GM10248 (cell line): ENCODE results near the gene HCLS1.
"Not testable (repeated sequence)": the region's sequence is repeated elsewhere in the genome, so short reads cannot be mapped to it uniquely, and the experiment has no call there.

Source experiments
- CTCF ChIA-PET: fragments of 300-600 bp; sonication (Branson Sonifier 250); formaldehyde crosslinking; extraction: SDS; loops from one replicate; lab custom pipeline; 2021; ENCODE audit warnings: antibody characterized with exemption; lab: Yijun Ruan, JAX
- POLR2A ChIA-PET: fragments of 350-650 bp; sonication (Branson Sonifier 250); formaldehyde crosslinking; extraction: SDS; loops from one replicate; lab custom pipeline; 2020; ENCODE audit warnings: antibody characterized with exemption; lab: Yijun Ruan, JAX
- DNase-seq: peaks from one replicate; pipeline ENCODE4 v3.0.0; 2012; ENCODE audit errors: extremely low spot score
- TF ChIP-seq, protein P1 (sequence below): IDR thresholded peaks from 2 replicates; pipeline ENCODE4 v1.5.1; 2012; ENCODE audit warnings: mild to moderate bottlenecking, low read depth; ENCODE audit errors: extremely low read depth, missing control alignments, control extremely low read depth

The HCLS1 gene

DNA sequence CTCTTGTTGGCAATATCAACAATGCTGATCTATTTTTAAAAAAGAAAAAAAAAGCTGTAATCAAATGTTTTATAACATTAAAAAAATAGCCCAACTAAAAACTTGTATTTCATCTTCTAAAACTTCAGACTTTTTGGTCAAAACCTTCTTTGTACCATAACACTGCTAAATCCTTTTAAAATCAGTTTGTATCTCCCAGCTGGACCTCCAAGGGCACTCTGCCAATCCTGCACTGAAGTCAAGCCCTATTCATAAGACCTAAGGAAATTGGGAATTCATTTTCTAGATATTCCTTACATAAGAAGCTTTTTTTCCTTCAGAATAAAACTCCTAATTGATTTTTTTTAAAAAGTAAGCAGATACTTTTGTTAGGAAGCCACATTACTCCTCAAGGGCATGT, 38.2 kb upstream of the HCLS1 start:
- POLR2A ChIA-PET = no interaction called here
- no peak for DNase-seq
- TF ChIP-seq, protein P1, sequence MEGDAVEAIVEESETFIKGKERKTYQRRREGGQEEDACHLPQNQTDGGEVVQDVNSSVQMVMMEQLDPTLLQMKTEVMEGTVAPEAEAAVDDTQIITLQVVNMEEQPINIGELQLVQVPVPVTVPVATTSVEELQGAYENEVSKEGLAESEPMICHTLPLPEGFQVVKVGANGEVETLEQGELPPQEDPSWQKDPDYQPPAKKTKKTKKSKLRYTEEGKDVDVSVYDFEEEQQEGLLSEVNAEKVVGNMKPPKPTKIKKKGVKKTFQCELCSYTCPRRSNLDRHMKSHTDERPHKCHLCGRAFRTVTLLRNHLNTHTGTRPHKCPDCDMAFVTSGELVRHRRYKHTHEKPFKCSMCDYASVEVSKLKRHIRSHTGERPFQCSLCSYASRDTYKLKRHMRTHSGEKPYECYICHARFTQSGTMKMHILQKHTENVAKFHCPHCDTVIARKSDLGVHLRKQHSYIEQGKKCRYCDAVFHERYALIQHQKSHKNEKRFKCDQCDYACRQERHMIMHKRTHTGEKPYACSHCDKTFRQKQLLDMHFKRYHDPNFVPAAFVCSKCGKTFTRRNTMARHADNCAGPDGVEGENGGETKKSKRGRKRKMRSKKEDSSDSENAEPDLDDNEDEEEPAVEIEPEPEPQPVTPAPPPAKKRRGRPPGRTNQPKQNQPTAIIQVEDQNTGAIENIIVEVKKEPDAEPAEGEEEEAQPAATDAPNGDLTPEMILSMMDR = no peak
- CTCF ChIA-PET = interaction anchor here (0.8 to 3.3 kb wide), 6 partner anchors 16 to 109 kb away, joined by 3 to 10 read pairs (median 4); no protein-coding TSS in a partner anchor

DNA sequence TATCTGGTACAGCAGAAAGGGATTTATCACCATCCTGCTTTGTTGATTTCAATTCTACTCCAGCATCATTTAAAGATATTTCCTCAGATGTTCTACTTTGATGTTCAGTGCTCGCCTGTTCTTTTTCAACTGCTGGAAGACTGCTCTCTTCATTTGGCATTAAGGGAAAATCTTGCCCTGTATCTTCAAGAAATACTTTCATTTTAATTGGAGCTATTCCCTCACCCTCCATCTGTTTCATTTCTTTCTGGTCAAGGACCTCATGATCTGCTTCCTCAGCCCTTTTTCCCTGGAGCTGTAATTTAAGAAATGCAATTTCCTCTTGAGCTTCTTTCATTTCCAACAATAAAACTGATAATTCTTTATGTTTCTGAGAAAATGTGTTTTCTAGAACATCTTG, 37.8 kb upstream of the HCLS1 start:
- ChIA-PET POLR2A (no interaction called here), CTCF (interaction anchor here (0.8 to 3.3 kb wide), 6 partner anchors 15 to 110 kb away, joined by 3 to 10 read pairs (median 4); no protein-coding TSS in a partner anchor)
- TF ChIP-seq, protein P1 = no peak
- no peak for DNase-seq

DNA sequence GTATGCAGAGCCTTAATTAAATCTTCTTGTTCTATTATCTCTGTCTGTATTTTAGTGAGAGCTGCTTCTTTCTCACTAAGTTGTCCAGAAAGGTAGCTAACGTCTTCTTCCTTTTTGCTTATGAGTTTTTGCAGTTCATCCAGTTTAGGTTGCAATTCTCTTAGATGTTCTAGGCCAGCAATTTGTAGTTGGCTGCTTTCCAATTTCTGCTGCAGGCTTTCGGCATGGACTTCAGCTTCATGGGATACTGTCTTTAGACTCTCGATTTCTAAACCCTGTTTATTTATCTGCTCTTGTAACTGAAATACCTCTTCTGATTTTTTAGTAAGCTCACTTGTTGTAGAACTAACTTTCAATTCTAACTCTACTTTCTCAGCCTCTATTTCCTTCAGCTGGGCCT, 35.5 kb upstream of the HCLS1 start:
- DNase-seq = no peak
- TF ChIP-seq, protein P1 = no peak
- ChIA-PET CTCF (interaction anchor here (1.0 to 3.3 kb wide), 5 partner anchors 11 to 25 kb away, joined by 3 to 15 read pairs (median 3); no protein-coding TSS in a partner anchor), POLR2A (no interaction called here)

DNA sequence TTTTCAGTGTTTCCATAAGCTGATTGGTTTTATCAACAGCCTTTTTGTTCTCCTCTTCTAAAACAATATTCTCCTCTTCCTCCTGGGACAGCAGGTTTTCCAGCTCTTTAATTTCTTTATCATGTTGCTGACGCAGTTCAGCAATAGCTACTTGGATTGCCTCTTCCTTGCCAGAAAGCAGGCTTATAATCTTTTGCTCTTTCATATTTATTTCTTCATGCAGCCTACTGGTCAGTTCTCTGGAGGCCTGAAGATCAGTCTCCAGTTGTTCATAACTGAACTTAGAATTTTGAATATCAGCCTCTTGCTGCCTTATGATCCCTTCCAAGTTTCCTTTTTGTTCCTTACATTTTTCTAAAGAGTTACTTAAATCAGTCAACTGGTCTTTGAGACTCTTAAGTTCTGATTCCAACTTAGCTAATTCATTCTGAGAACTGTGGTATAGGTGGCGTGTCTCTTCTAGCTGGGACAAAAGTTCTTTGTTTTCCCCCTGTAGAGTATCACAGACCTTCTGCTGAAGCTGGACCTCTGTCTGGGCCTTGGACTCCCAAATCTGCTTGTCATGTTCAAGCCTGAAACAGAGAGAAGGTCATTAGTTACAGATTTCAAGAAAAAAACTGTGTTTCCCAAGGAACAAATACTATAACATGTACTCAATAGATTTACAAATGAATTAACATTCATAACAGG, 31.5 kb upstream of the HCLS1 start:
- CTCF ChIA-PET = interaction anchor here (1.0 to 3.5 kb wide), 5 partner anchors 8 to 20 kb away, joined by 3 to 19 read pairs (median 4); no protein-coding TSS in a partner anchor
- DNase-seq = no peak
- TF ChIP-seq, protein P1 = no peak
- POLR2A ChIA-PET = no interaction called here

DNA sequence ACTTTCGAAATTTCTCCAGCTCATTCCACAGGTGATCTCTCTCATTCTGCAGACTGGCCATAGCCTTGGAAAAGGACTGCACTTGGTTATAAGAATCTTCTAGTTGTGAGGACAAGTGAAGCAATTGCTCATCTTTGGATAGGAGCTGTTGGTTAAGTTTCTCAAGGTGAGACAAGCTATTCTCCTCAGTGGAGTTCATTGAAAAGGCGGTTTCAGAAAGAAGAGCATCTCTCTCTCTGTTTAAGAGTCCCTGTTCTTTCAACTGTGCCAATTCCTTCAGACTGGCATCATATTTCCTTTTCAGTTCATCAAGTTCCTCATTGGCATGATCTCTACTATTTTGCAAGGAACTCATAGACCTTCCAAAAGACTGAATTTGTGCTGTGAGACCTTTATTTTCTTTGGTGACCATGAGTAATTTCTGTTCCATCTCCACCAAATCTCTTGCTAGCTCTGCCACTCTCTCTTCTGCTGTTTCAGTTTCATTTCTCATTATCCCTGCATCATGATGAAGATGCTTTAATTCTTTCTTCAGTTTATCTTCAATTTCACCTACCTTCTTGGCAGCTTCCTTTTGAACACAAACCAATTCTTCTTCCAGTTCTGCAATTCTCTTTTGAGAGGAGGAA, 30.2 kb upstream of the HCLS1 start:
- ChIA-PET POLR2A (interaction anchor here (1.4 kb wide), 1 partner anchor 9 kb away, joined by 4 read pairs; no protein-coding TSS in a partner anchor), CTCF (interaction anchor here (1.1 to 3.5 kb wide), 5 partner anchors 9 to 85 kb away, joined by 3 to 19 read pairs (median 5); no protein-coding TSS in a partner anchor)
- TF ChIP-seq, protein P1 = no peak
- peak; percentile 42 for DNase-seq

DNA sequence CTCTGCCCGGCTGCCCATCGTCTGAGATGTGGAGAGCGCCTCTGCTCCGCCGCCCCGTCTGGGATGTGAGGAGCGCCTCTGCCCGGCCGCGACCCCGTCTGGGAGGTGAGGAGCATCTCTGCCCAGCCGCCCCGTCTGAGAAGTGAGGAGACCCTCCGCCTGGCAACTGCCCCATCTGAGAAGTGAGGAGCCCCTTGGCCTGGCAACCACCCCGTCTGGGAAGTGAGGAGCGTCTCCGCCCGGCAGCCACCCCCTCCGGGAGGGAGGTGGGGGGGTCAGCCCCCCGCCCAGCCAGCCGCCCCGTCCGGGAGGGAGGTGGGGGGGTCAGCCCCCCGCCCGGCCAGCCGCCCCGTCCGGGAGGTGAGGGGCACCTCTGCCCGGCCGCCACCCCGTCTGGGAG, 28.0 kb upstream of the HCLS1 start:
- DNase-seq, CTCF ChIA-PET, POLR2A ChIA-PET: not testable (repeated sequence)
